ENCODE measurements around the gene ZFP36L1.

DNA sequence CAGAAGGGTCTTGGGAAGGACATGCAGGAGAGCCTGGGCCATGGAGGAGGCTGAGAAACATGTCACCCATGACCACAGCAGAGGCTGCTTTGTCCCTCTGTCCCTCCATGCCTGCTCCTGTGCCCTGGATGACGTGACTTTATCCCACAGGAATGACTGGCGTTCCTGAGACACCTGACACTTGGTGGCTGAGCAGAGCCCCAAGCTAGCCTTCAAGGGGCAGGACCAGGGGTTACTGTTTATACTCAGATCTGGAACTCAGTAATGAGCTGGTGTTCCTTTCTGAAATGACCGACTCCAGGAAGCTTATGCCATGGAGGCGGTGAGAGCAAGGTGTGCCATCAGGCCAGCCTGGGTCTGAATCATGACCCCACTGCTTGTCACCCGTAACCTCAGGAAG is 44.2 kb downstream of the ZFP36L1 start:
- TF ChIP-seq, protein P1, sequence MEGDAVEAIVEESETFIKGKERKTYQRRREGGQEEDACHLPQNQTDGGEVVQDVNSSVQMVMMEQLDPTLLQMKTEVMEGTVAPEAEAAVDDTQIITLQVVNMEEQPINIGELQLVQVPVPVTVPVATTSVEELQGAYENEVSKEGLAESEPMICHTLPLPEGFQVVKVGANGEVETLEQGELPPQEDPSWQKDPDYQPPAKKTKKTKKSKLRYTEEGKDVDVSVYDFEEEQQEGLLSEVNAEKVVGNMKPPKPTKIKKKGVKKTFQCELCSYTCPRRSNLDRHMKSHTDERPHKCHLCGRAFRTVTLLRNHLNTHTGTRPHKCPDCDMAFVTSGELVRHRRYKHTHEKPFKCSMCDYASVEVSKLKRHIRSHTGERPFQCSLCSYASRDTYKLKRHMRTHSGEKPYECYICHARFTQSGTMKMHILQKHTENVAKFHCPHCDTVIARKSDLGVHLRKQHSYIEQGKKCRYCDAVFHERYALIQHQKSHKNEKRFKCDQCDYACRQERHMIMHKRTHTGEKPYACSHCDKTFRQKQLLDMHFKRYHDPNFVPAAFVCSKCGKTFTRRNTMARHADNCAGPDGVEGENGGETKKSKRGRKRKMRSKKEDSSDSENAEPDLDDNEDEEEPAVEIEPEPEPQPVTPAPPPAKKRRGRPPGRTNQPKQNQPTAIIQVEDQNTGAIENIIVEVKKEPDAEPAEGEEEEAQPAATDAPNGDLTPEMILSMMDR (IDR thresholded peaks at IDR 0.05): no peak
- TF ChIP-seq POLR2A (IDR thresholded peaks at IDR 0.05) (no peak), EP300 (IDR thresholded peaks at IDR 0.05) (no peak)

Measured in ovary (tissue), 3 donors.